Activated CD4-positive, alpha-beta T cell treated with anti-CD3 and anti-CD28 coated beads, Interleukin-2, amount 50 U/mL, for 1 hour (primary cell): ENCODE results near the gene CYP2W1.

Experiments
- DNase-seq: peaks from one replicate; pipeline ENCODE4 v3.0.0-alpha.2; 2020

The CYP2W1 gene

DNA sequence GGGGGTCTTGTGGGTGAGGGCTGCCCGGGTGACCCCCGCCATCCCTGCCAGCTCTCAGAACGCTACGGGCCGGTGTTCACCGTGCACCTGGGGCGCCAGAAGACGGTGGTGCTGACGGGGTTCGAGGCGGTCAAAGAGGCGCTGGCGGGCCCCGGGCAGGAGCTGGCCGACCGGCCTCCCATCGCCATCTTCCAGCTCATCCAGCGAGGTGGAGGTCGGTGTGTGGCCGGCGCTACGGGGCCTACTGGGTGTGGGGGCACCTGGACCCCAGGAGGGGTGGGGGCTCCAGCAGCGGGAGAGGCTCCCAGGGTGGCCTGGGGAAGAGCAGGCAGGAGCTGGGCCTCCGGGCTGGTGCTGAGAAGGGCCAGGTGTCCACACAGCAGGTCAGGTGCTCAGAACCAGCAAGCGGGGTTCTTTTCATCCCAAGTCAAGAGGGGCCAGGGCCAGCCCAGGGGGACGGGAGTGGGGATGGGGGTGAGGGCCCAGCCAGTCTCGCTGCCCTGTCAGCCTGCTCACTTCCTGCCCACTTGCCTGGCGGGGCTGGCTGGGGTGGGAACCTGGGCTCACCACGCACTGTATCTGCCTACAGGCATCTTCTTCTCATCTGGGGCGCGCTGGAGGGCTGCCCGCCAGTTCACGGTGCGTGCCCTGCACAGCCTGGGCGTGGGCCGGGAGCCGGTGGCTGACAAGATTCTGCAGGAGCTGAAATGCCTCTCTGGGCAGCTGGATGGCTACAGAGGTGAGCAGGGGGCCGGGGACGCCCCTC lies 1.6 kb downstream of the CYP2W1 start:
- no peak for DNase-seq

- DNase-seq = no peak
These were observed 2.1 kb downstream of the CYP2W1 start for GRCh38 chr7:985127-985416.

GRCh38 chr7:985915-986741 lies 3.1 kb downstream of the CYP2W1 start:
- no peak for DNase-seq

DNA sequence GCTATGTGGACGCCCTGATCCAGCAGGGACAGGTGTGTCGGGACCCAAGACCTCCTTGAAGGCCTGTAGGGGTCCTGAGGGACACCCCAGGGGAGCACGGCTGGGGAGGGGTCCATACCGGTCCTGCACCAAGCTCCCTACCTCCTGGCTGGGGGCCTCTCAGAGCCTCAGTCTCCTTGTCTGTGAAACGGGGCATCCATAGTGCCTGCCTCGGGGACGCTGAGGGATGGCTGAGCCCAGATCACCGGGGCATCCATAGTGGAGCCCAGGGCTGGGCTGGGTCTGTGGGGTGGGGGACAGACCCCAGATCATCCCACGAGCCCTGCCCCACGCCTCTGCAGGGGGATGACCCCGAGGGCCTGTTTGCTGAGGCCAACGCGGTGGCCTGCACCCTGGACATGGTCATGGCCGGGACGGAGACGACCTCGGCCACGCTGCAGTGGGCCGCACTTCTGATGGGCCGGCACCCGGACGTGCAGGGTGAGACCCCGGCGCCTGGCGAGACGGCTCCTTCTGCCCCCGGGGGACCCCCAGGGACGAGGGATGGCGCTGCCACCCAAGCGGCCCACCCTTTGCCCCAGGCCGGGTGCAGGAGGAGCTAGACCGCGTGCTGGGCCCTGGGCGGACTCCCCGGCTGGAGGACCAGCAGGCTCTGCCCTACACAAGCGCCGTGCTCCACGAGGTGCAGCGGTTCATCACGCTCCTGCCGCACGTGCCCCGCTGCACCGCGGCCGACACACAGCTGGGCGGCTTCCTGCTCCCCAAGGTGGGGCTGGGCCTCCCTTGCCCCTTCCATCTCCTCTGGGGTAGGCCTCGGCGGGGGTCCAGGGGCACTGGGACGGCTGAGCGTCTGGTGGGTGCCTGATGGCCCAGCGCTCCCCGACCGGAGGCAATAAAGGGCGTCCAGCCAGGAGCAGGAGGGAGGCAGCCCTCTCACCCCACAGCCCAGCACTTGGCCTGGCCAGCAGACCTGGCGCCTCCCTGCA lies 4.1 kb downstream of the CYP2W1 start:
- no peak for DNase-seq

GRCh38 chr7:987909-988308 lies 4.9 kb downstream of the CYP2W1 start:
- no peak for DNase-seq

GRCh38 chr7:988426-988911 lies 5.5 kb downstream of the CYP2W1 start:
- no peak for DNase-seq

DNA sequence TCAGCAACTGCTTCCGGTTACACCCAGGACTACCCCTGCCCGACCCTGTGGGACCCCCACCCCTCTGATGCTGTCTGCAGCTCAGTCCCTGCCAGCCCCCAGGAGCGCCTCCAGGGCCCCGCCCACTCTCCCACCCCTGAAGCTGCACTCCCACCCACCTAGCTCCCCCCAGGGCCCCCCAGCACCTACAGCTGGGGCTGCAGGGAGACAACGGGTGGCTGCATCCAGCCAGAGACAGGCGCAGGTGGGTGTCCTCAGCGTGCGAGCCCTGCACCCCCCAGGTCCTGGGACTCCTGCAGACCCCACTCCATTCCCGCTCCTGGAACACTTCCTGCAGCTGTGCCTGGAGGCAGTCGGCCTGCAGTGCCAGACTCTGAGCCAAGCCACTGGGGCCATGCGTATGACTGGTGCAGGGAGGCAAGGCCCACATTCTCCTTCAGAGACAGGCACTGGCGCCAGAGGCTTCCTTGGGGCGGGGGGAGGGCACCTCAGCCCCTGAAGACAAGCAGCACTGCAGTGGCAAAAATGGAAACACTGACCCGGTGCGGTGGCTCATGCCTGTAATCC lies 6.1 kb downstream of the CYP2W1 start:
- no peak for DNase-seq

GRCh38 chr7:990352-990932 lies 7.5 kb downstream of the CYP2W1 start:
- DNase-seq = no peak

DNA sequence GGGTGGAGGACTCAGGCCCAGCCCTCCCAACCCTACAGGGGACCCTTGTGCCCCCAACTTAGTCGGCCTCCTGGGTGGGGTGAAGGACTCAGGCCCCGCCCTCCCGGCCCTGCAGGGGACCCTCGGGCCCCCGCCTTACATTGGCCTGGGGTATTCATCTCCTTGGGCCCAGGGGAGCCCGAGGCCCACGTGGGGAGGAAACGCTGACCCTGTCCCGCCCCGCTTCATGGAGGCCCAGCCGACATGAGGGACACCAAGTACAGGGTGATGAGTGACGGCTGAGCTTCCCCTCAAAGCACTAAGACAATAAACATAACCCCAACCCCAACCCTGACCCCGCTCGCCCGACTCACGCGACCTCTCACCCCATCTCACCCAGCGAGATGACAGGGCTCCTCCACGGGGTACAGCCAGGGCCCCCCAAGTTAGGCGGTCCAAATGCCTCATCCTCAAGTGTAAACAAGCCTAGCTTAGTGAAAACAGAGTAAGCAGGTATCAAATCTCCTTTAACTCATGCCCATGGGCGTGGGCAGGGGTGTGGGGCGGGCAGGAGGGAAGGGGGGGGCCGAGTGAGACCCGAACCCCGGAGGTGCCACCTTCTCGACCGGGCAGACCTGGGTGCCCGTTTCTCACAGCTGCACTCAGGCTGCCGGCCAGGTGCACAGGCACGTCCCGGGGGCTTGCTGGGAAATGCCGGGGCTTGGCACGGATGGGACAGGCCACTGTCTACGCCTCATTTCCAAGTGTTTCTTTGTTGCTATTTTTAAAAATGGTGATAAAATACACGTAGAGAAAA lies 8.2 kb downstream of the CYP2W1 start:
- no peak for DNase-seq

DNA sequence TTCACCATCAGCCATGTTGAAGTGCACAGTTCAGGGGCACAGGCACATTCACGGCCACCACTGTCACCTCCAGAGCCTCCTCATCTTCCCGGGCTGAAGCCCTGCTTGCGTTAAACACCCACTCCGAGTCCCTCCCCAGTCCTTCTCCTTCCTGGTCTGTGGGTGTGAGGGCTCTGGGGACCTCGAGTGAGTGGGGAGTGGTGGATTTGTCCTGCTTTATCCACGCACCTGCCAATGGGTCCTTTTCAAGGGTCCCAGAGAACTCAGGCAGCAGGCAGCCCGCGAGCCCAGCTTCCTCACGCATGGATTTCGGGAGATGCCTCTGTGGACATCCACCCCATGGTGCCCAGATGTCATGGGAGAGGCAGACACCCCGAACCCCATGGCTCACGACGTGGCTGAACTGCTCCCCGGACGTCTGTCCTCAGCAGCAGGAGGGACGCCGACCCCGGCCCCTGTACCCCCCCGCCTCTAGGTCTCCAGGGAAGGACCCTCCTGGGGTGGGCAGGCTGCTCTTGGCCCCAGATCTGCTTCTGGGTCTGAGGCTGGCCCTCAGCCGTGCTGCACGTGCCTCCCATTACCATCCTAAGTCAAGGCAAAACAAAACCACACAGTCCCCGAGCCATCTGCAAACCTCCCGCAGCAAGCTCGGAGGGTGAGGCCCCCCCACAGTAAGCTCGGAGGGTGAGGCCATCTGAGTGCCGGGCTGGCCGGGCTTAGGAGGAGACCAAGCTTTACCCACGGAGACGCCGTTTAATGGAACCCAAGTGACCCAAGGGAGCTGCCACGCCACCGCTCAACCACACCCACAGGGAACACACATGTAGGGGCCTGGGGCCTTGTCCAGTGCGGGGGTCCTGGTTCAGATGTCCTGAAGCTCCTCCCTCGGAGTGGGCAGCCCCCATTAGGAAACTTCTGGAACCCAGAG lies 9.0 kb downstream of the CYP2W1 start:
- DNase-seq = no peak

DNA sequence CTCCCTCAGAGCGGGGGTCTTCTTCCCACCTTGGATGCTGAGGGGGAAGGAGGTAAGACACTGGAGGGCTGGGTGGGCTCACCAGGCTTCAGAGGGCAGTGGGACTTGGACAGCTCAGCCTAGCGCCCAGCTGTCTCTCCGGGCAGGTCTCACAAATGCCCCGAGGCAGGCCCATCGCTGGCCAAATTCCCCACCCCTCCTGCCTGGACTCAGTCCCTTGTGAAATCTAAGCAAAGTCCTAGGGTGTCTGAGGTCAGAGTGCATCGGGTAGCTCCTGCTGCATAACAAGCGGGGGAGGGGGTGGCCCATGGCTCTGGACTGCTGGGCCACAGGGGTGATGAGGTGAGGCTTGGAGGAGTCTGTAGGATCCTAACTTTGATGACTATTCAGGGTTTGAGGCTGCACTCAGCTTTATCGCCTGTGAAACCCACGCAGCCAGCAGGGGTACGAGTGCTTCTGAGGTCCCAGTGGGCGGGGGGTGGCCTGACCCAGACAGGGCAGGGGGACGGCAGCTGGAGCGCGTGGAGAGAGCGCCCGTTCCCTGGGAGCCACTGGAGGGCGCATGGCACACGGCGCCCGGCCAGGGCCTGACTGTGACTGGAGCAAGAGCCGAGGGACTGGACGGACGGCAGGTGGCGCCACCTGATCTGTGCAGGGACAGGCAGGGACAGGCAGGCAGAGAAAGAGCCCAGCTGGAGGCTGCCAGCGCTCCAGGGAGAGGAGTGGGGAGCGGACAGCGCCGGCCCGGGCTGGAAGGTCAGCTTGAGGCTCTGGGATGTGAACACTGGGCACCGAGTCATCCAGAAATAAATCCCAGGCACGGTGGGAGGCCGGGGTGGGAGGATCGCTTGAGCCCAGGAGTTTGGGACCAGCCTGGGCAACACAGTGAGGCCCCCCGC lies 10.0 kb downstream of the CYP2W1 start:
- DNase-seq = peak; percentile 97

DNA sequence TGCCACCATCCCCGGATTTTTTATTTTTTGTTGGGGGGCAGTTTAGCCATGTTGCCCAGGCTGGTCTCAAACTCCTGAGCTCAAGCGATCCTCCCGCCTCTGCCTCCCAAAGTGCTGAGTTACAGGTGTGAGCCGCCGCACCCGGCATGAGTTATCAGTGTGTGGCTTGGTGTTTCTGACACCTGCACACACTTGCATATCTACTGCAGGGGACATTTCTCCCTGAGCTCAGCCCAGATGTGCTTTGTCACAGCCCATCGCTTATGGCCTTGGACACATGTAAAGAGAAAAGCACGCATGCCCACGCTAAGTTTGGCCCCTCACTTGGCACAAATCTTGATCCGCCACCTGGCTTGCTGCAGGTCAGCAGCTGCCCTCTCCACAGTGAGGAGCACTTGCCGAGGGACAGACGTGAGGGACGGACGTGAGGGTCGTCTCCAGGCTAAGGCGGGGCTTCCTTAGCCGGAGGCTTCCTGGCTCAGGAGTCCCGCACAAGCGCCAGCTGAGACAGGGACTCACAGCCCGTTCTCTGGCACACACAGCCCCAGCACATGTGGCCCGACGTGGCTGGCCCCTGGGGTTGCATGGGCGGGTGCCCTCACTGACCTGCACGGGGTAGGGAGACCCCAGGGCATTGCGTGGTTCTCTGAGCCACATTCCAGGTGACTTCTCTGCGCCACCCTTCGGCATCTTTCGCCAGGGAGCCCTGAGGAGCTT lies 11.8 kb downstream of the CYP2W1 start:
- DNase-seq = no peak

- no peak for DNase-seq
These were observed 12.6 kb downstream of the CYP2W1 start for GRCh38 chr7:995571-995970.

GRCh38 chr7:996079-996872 lies 13.3 kb downstream of the CYP2W1 start:
- no peak for DNase-seq

DNA sequence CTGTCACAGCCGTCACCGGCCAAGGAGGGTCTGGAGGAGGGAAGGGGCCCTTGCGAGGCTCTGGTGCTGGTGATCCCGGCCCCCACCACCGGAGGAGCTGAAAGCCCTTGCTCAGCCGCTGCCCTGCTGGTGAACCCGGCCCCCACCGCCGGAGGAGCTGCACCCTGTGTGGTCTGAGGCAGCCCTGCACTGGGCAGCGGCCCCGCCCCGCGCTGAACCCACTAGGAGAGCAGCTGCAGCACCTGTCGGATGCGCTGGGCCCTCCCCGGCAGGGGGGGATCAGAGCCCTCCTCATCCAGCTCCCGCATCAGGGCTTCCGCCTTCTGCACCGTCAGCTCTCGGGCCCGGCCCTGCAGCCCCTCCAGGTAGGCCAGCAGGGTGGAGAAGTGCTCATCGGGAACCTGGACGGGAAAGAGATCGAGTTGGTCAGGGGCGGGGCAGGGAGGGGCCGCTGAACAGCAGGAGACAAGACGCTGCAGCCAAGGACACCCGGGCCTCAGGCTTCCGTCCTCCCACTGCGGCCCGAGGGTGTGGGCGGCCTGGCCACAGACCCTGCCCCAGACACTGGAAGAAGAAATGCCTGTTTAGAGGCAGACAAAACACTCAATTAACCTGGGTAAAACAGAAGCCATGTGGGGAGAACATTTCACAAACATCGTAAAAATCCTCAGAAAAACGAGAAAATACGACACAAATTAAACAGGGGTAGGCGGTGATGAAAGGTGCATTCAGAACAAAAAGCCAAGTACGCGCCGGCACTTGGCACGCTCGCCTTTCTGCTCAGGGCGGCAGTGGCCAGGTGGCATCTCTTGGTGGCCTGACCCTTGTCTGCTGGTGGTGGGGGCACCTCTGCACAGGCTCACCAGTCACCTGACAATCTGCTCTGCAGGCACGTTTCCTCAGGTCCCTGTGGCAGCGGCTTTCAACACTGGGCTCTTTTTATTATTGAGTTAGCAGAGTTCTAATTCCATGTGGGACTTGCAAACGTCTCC lies 14.7 kb downstream of the CYP2W1 start:
- DNase-seq = no peak

GRCh38 chr7:999149-999879 lies 16.3 kb downstream of the CYP2W1 start:
- no peak for DNase-seq
